GM21737 (cell line): ENCODE measurements around the gene TEX54.

ENCODE experiments used
- ATAC-seq: cut with Tn5 transposase; IDR thresholded peaks from one replicate; pipeline ENCODE4 v1.9.1; 2021; ENCODE audit warnings: mild to moderate bottlenecking, moderate library complexity; ENCODE audit not compliant: unreplicated experiment

Gene TEX54

DNA sequence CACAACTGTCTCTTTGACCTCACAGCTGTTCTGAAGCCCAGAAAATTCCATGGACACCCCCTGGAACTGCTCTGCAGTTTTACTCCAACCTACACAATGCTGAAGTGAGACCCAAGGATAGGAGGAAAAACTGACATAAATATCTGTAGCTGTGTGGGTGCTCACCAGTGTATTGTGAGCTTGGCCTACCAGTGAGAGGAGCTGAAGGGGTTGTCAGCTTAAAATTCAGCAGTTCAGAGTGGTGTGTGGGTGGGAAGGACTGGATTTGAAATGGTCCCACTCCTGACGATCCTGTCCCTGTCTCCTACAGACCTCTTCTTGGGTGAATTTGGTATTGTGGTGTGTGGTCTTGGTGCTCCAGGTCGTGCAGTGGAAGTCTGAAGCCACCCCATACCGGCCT is 43.1 kb downstream of the TEX54 start:
- ATAC-seq, result no peak

DNA sequence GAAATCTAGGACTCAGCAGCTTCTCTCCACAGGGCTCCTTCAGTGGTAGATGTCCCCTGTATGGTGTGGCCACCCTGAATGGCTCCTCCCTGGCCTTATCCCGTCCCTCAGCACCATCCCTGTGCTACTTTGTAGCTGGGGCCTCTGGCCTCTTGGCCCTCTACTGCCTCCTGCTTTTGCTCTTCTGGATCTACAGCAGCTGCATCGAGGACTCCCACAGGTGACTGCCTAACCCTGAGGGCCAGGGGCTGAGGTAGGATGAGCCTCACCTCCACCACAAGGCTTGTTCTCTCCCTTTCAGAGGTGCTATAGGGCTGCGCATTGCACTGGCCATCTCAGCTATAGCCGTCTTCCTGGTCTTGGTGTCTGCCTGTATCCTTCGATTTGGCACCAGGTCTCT is 43.6 kb downstream of the TEX54 start:
- no peak for ATAC-seq

DNA sequence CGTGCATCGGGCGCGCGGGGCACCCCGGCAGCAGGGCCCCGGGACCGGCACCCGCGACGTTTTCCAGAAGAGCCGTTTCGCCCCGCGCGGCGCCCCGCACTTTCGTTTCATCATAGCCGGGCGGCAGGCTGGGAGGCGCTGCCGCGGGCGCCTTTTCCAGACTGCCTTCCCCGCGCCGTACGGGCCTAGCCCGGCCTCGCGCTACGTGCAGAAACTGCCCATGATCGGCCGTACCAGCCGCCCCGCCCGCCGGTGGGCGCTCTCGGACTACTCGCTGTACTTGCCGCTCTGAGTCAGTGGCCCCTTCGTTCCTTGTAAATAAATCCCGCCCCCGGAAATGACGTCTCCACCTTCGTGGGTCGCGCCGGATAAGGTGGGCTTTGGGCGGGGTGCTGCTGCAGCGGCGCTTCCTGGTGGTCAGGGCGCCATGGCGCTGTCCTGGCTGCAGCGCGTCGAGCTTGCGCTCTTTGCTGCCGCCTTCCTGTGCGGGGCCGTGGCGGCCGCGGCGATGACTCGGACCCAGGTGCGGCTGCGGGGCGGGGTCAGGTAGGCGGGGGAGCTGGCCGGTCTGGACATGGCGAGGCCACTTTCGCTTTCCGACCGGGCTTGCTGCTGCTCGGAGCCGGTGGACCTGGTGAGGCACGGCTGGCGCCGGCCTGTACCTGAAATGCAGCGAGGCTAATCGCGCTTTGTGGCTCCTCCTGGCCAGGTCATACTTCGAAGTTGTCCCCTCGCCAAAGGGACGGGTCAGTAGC is 45.5 kb downstream of the TEX54 start, which contains the start of gene TMEM179B:
TSS of gene TMEM179B (plus strand) at position 398 of the 755 bp plus-strand sequence. CDS start at position 428, 30 bp downstream.
- ATAC-seq, result peak; percentile 61

DNA sequence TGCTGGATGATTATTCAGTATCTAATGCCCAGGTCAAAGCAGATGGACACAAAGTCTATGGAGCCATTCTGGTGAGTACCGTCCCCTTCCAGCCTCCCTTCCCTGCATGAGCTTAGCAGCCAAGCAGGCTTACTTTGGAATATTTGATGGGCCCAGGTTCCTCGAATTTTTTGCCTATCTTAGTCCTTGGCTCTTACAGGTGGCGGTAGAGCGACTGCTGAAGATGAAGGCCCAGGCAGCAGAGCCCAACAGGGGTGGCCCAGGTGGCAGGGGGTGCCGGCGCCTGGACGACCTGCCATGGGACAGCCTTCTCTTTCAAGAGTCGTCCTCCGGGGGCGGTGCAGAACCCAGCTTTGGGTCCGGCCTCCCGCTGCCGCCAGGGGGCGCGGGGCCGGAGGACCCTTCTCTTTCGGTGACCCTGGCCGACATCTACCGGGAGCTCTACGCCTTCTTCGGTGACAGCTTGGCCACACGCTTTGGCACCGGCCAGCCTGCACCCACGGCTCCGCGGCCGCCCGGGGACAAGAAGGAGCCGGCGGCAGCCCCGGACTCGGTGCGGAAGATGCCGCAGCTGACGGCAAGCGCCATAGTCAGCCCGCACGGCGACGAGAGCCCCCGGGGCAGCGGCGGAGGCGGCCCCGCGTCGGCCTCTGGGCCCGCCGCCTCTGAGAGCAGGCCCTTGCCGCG is 46.2 kb downstream of the TEX54 start:
- ATAC-seq, result peak; percentile 51

DNA sequence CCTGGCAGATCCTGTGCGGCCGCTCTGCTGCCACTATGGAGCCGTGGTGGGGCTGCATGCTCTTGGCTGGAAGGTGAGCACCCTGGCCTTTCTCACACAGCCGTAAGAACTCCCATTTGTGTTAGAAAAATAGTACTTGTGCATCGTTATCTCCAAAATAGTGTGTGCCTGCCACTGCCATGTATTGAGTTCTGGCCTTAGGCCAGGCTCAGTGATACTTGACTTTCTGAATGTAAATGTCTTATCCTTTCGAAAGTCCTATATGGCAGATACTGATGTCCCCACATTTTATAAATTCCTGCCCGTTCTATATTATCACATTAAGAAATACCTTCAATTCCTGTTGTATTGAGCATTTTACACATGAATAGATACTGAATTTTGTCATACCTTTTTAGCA is 49.9 kb downstream of the TEX54 start:
- ATAC-seq, result no peak
